Endometrium (tissue), 2 donors: ENCODE data around the gene ERAL1.
"Not testable (repeated sequence)": the region's sequence is repeated elsewhere in the genome, so short reads cannot be mapped to it uniquely, and the experiment has no call there.

Experiments used
- FAIRE-seq: peaks from 2 replicates; lab custom pipeline; 2012; peaks lifted over from hg19 to GRCh38; lab: Jason Lieb, UNC
- donor health status: control.
- donor health status: control.

The ERAL1 gene

GRCh38 chr17:28900986-28901726, 46.3 kb downstream of the ERAL1 start:
- FAIRE-seq: no peak

GRCh38 chr17:28901866-28902818, 47.3 kb downstream of the ERAL1 start:
- no peak for FAIRE-seq

- FAIRE-seq: no peak
These were observed 48.2 kb downstream of the ERAL1 start, which contains the start of gene DHRS13 for GRCh38 chr17:28902819-28903545. Gene DHRS13 (minus strand): TSS chr17:28903079. CDS start chr17:28902944, 135 bp downstream.

- not testable (repeated sequence) for FAIRE-seq
These were observed 48.7 kb downstream of the ERAL1 start for GRCh38 chr17:28903546-28903841.

GRCh38 chr17:28904800-28905199, 50.0 kb downstream of the ERAL1 start:
- FAIRE-seq: no peak

- FAIRE-seq: no peak
These were observed 51.5 kb downstream of the ERAL1 start for GRCh38 chr17:28906276-28906675.

- no peak for FAIRE-seq
These were observed 52.1 kb downstream of the ERAL1 start for GRCh38 chr17:28906706-28907438.

GRCh38 chr17:28907709-28908475, 53.1 kb downstream of the ERAL1 start:
- no peak for FAIRE-seq

- FAIRE-seq: no peak
These were observed 53.9 kb downstream of the ERAL1 start for GRCh38 chr17:28908640-28909167.

GRCh38 chr17:28910534-28910933, 55.7 kb downstream of the ERAL1 start:
- no peak for FAIRE-seq
